HG03139 (cell line): Measurements from ENCODE around the gene COASY.
"Not testable (repeated sequence)": the region's sequence is repeated elsewhere in the genome, so short reads cannot be mapped to it uniquely, and the experiment has no call there.

Source experiments
- ATAC-seq: cut with Tn5 transposase; IDR thresholded peaks from one replicate; pipeline ENCODE4 v1.9.1; 2021; ENCODE audit not compliant: unreplicated experiment

The COASY gene

DNA sequence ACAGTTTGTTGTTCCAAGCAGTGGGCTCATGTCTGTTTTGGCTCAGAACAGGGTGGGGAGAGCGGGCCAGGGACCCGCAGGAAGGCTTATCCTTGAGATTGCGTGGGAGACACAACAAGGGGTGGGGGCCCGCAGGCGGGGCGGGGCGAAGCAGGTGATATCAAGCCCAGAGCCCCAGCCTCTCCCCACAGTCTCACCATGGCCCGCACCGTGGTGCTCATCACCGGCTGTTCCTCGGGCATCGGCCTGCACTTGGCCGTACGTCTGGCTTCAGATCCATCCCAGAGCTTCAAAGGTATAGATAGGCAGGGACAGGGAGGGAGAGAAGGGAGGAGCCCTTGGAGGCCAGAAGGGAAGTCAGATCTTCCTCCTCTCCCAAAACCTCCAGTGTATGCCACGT is 9.2 kb upstream of the COASY start, which contains the start of gene HSD17B1:
Gene HSD17B1 (plus strand): TSS at position 188 of the 400 bp plus-strand sequence. CDS start 11 bp downstream, at position 199.
- not testable (repeated sequence) for ATAC-seq

DNA sequence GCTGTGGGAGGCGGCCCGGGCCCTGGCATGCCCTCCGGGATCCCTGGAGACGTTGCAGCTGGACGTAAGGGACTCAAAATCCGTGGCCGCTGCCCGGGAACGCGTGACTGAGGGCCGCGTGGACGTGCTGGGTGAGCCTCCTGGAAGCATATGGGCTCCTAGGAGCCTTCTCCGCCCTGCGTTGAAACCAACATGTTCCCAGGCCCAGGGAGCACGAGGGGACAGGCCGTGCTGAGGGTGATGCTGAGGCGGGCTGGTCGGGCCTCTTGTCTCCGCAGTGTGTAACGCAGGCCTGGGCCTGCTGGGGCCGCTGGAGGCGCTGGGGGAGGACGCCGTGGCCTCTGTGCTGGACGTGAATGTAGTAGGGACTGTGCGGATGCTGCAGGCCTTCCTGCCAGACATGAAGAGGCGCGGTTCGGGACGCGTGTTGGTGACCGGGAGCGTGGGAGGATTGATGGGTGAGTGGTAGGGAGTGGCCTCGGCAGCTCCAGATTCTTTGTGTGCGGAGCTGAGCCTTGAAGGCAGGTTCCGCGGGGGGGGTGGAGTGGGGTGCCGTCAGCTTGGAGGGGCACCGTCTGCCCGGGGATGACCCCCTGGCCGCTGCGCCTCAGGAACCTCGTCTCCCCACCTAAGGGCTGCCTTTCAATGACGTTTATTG is 8.7 kb upstream of the COASY start:
- no peak for ATAC-seq

DNA sequence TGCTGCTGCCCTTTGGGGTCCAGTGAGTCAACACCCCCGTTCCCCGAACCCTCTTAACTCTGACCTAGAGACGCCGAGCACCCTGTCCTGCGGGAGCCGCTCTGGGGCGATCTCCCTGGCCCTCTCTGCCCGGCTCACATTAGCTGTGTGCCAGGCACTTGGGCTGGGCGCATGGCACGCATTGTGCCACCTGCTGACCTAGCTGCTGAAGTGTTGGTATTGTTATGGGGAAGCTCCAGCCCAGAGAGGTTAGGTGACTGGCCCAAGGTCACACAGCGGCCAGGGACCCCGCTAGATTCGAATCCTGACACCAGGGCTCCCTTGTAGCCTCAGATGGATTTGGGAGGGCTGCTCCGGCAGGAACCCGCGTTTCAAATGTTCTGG is 8.1 kb upstream of the COASY start:
- ATAC-seq = no peak

DNA sequence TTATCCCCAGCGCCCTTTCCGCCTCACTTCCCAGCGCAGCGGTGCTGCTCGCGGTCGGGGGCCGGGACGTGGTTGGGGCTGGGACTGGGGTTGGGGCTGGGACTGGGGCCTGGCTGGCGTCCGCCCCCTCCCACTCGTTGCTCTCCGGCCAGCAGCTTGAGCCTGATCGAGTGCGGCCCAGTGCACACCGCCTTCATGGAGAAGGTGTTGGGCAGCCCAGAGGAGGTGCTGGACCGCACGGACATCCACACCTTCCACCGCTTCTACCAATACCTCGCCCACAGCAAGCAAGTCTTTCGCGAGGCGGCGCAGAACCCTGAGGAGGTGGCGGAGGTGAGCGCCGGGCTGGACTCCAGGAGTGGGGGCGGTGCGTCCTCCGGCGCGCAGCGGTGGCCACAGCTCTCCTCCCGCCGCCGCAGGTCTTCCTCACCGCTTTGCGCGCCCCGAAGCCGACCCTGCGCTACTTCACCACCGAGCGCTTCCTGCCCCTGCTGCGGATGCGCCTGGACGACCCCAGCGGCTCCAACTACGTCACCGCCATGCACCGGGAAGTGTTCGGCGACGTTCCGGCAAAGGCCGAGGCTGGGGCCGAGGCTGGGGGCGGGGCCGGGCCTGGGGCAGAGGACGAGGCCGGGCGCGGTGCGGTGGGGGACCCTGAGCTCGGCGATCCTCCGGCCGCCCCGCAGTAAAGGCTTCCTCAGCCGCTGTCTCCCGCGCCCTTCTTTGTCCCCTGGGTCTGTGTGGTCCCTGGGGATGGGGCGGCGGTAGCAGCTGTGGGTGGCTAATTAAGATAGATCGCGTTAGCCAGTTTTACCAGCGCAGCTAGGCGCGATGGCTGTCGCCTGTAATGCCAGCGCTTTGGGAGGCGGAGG is 7.5 kb upstream of the COASY start:
- peak; percentile 61 for ATAC-seq

DNA sequence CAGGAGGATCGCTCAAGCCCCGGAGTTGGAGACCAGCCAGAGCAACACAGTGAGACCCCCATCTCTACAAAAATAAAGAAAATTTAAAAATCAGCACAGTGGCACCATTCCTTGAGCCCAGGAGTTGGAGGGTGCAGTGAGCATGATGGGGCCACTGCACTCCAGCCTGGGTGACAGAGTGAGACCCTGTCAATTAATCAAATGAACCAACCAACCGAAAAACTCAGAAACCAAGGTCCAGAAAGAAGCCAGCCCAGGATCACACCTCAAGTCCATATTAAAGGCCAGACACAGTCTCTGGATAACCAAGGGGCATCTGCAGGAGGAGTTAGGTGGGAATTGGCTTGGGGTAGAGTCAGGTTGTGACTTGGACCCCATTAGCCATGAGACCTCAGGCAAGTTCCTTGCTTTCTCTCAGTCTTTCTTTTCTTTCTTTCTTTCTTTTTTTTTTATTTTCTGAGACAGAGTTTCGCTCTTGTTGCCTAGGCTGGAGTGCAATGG is 6.8 kb upstream of the COASY start:
- ATAC-seq = no peak

DNA sequence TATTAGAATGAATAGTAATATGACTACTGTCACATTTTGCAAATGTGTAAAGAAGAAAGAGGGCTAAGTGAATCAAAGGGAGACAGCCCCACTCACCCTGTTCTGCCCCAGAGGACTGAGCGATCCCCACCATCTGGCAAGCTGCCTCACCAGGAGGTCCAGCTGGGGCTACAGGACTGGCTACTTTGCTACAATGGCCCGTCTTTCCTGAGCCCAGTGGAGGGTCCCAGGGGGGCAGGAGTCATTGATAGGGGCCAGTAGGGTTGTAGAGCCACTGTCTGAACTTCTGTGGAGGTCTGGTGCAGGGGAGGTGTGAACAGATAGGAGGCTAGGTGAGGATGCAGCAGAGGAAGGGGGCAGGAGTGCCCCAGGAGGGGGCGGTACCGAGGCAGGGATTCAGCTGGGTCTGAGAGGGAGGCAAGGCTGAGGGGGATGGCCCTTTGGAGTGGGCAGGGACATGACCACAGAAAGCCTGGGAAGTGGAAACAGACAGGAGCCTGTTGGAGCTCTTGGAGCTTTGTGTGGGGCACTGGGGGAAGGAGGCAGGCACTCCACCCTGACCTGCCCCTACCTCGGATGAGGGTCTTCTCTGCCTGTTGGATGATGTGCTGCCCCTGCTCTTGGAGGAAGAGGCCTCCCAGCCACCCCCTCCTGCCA is 5.9 kb upstream of the COASY start:
- not testable (repeated sequence) for ATAC-seq

DNA sequence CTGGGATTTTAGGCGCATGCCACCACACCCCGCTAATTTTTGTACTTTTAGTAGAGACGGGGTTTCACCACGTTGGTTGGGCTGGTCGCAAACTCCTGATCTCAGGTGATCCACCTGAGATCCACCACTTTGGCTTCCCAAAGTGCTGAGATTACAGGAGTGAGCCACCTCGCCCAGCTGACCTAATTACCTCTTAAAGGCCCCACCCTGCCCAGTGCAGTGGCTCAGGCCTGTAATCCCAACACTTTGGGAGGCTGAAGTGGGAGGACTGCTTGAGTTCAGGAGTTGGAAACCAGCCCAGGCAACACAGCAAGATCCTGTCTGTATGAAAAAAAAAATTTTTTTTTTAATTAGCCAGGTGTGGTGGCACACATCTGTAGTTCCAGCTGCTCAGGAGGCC is 2.9 kb upstream of the COASY start:
- no peak for ATAC-seq

DNA sequence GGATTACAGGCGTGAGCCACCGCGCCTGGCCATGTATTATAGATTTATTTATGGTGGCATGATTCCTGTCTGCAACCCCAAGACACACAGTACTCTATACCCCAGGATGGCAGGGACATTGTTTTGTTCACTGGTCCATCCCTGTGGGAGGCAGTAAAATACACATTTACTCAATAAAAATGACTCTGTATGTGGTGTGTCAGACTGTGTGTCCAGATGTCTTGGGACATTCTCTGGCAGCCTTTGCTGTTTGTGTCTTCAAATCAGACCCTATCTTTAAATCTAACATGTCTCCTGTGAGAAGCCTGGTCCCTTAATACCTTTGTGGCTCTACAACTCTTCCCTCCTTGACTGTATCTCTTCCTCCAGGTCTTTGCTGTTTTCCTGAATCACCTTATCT is 1.7 kb upstream of the COASY start:
- no peak for ATAC-seq

DNA sequence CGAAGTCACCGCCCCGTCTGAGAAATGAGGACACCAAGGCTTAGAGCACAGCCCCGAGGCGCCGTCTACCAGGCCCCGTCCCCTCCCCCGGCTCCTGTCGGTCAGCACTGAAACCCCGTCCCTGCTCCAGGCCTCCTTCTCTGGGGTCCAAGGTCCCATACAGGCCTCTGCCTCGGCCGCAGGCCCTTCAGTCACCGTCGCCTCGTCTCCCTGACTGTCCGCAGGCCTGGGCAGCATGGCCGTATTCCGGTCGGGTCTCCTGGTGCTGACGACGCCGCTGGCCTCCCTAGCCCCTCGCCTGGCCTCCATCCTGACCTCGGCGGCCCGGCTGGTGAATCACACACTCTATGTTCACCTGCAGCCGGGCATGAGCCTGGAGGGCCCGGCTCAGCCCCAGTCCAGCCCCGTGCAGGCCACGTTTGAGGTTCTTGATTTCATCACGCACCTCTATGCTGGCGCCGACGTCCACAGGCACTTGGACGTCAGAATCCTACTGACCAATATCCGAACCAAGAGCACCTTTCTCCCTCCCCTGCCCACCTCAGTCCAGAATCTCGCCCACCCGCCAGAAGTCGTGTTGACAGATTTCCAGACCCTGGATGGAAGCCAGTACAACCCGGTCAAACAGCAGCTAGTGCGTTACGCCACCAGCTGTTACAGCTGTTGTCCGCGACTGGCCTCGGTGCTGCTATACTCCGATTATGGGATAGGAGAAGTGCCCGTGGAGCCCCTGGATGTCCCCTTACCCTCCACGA is 617 bp downstream of the COASY start:
- ATAC-seq = no peak

DNA sequence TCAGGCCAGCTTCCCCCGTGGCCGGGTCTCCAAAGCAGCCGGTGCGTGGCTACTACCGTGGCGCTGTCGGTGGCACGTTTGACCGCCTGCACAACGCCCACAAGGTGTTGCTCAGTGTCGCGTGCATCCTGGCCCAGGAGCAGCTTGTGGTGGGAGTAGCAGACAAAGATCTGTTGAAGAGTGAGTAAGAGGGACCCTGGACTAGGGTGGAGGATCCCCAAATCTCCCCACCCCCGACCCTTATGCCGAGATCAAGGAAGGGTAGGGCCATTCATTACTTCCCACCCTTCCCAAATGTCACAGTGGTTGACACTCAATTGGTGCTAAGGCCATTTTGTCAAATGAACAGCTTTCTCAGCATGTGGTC is 1.2 kb downstream of the COASY start:
- ATAC-seq = no peak

DNA sequence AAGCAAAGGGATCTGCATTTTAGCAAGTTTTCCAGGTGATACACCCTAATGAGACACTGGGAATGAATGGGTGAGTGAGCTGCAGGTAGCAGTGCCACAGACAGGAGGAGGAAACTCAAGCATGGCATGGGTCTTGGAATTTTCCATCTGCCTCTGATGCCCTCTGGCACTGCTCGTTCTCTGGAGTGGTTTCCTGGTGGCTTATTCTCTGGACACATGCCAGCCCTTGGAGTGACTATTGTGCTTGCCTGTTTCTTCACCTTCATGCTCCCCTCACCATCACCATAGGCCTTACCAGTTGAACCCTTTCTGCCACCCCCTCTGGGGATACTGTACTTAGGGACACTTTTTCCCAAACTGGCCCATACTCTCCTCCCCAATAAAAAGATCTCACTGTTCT is 1.6 kb downstream of the COASY start:
- no peak for ATAC-seq

DNA sequence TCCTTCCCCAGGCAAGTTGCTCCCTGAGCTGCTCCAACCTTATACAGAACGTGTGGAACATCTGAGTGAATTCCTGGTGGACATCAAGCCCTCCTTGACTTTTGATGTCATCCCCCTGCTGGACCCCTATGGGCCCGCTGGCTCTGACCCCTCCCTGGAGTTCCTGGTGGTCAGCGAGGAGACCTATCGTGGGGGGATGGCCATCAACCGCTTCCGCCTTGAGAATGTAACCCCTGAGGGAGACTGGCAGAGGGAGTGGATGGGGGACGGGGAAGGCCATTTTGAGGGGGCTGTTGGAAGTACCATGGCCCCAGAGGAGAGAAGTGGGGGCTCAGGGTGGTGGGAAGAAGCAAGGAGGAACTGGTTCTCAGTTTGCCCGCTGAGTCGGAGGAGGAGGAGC is 2.0 kb downstream of the COASY start:
- ATAC-seq = no peak

DNA sequence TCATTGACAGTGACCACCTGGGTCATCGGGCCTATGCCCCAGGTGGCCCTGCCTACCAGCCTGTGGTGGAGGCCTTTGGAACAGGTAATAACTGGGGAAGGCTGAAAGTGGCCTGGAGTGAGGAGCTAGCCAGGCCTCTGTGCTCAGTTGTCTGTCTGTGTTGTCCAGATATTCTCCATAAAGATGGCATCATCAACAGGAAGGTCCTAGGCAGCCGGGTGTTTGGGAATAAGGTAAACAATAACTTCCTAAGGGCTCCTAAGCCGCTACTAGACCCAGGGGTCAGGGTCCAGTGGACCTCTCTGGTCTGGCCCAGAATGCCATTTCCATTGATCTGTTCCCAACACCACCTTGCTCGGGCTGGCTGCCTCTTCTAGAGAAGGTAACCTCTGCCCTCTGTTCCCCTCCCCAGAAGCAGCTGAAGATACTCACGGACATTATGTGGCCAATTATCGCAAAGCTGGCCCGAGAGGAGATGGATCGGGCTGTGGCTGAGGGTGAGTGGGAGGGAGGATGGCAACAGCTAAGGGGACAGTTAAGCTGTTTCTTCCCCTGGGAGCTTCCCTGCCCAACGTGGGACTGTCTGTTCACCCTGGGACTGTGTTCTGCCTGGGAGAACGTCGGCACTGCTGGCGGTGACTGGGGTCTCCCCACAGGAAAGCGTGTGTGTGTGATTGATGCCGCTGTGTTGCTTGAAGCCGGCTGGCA is 3.0 kb downstream of the COASY start:
- ATAC-seq = no peak

DNA sequence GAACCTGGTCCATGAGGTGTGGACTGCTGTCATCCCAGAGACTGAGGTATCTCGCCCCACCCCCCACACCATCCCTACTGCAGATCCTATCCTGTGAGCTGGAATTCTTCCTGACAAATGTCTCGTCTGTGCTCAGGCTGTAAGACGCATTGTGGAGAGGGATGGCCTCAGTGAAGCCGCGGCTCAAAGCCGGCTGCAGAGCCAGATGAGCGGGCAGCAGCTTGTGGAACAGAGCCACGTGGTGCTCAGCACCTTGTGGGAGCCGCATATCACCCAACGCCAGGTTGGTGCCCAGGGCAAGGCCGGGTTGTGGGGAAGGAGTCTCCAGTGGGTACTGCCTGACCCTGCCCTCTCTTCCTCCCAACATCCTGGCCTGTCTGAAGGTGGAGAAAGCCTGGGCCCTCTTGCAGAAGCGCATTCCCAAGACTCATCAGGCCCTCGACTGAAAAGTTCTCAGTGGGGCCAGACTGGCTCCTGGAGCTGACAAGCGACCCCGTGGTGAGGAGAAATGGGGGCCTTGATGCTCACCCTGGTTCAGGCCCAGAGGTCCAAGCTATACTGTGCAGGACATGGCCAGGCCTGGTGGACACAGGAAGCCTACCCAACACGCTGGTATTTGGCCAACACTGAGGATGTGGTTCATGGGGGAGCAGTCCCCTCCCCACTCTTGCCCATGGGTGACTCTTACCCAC is 3.7 kb downstream of the COASY start:
- no peak for ATAC-seq

DNA sequence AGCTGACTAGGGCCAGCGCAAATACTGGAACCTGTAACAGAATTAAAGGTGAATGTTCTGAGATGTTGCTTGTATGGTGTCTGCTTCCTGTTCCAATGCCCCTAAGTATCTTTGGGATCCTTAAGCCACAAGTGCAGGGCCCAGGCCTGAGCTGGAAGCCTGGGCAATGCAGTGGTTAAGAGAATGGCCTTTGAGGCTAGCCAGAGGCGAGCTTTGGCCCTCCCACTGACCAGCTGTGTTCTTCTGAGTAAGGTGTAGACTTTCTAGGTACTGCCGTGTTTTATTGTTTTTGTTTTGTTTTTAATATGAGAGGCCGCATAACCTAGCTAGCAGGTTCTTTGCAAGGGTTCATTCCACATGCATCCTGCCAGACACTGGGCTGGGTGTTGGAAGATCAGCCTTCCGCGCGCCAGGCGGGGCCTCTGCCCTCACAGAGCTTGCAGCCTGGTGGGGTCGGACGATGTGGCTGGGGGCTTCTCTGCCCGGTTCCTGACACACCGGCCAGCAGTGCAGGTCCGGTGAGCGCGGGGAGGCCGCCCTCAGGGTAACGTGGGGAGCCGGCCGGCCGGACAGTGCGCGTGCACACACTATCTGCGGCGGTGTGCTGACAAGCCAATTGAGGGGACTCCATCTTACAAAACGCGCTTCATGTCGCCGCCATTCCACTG is 4.4 kb downstream of the COASY start:
- no peak for ATAC-seq

DNA sequence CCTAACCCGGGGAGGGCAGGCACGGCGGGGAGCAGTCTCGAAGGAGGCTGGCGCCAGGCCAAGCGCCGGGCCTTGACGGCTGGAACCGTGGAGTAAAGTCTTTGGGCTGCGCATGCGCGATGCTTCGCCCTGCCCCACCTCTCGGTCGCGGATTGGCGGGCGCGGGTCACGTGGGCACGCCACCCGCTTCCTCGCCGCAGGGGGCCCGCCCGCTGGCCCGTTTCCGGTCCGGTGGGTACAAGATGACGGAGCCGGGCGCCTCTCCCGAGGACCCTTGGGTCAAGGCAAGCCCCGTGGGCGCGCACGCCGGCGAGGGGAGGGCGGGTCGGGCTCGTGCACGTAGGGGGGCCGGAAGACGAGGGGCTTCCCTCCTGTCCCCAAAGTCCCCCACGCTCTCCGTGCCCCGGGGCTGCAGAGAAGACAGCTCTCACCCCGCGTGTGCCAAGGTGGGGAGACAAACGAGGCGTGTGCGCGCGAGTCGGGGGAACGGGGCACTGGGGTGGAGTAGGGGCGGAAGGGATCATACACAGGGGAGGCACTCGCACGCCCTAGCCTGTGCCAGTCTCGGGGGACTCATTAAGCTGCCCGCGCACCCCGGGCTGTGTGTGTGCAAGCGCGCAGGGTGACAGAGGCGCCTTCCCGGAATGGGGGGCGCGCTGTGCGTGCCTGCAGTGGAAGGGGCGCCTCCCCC is 5.1 kb downstream of the COASY start, which contains the start of gene MLX:
Gene MLX (plus strand): TSS at position 218 of the 691 bp plus-strand sequence. CDS start 25 bp downstream, at position 243.
- peak; percentile 48 for ATAC-seq

DNA sequence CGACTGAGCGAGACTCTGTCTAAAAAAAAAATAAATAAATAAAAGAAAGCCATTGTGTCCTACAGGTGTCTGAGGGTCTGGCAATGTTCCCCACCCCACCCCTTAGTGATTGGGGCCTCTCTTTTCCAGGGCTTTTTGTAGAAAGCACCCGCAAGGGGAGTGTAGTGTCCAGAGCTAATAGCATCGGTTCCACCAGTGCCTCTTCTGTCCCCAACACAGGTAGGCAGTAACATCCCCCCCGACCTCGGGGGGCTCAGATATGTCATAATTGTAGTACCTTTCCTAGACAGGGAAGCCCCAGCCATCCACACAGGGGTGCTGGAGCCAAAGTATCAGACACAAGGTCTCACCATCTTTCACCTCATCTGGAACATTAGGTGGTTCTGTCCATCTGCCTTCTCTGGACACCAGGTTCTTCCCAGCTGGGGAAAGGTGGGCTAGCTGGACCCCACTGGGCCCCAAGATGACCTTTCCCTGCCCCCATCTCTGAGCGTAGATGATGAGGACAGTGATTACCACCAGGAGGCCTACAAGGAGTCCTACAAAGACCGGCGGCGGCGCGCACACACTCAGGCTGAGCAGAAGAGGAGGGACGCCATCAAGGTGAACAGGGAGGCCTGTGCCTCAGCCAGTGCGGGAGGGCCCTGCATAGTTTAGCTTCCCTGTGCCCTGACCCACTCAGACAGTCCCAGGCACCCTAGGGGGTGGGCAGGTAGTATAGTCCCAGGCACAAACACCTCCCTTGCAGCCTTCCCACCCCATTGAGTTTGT is 6.6 kb downstream of the COASY start:
- ATAC-seq = no peak
